Bone marrow (tissue), 2 donors: ENCODE measurements around the gene OR10J5.
"Not testable (repeated sequence)": the region's sequence is repeated elsewhere in the genome, so short reads cannot be mapped to it uniquely, and the experiment has no call there.

Experiments
- DNase-seq, 2 donors: peaks; one replicate each; lab custom pipeline; 2025; lab: John Stamatoyannopoulos, UW

Gene OR10J5

GRCh38 chr1:159535907-159536306 is at the start of gene OR10J5:
OR10J5 (minus strand) TSS chr1:159536007; CDS start chr1:159536007, 0 bp downstream.
- no peak for DNase-seq

GRCh38 chr1:159584536-159584935 is 48.7 kb upstream of the OR10J5 start:
- DNase-seq: no peak

GRCh38 chr1:159581422-159581821 is 45.6 kb upstream of the OR10J5 start:
- no peak for DNase-seq

GRCh38 chr1:159580340-159580739 is 44.5 kb upstream of the OR10J5 start:
- no peak for DNase-seq

GRCh38 chr1:159577446-159577845 is 41.6 kb upstream of the OR10J5 start:
- no peak for DNase-seq

GRCh38 chr1:159562680-159563079 is 26.9 kb upstream of the OR10J5 start:
- no peak for DNase-seq

- DNase-seq: no peak
These were observed 25.7 kb upstream of the OR10J5 start for GRCh38 chr1:159561497-159561896.

GRCh38 chr1:159560599-159560998 is 24.8 kb upstream of the OR10J5 start:
- no peak for DNase-seq

- no peak for DNase-seq
These were observed 21.1 kb upstream of the OR10J5 start for GRCh38 chr1:159556931-159557369.

GRCh38 chr1:159554696-159555095 is 18.9 kb upstream of the OR10J5 start:
- DNase-seq: no peak

GRCh38 chr1:159554261-159554660 is 18.5 kb upstream of the OR10J5 start:
- DNase-seq: no peak

GRCh38 chr1:159548126-159548525 is 12.3 kb upstream of the OR10J5 start:
- no peak for DNase-seq

- DNase-seq: no peak
These were observed 2.9 kb downstream of the OR10J5 start for GRCh38 chr1:159532922-159533321.

GRCh38 chr1:159524792-159525191 is 11.0 kb downstream of the OR10J5 start:
- DNase-seq: not testable (repeated sequence)

- no peak for DNase-seq
These were observed 25.6 kb downstream of the OR10J5 start for GRCh38 chr1:159510229-159510541.

- DNase-seq: no peak
These were observed 26.2 kb downstream of the OR10J5 start for GRCh38 chr1:159509440-159510228.

- DNase-seq: no peak
These were observed 26.9 kb downstream of the OR10J5 start for GRCh38 chr1:159508951-159509350.

GRCh38 chr1:159505676-159506075 is 30.1 kb downstream of the OR10J5 start:
- no peak for DNase-seq

- DNase-seq: no peak
These were observed 34.7 kb downstream of the OR10J5 start for GRCh38 chr1:159501082-159501481.

- DNase-seq: not testable (repeated sequence)
These were observed 41.1 kb downstream of the OR10J5 start for GRCh38 chr1:159494513-159495210.

- no peak for DNase-seq
These were observed 42.5 kb downstream of the OR10J5 start for GRCh38 chr1:159493354-159493753.

GRCh38 chr1:159492575-159493323 is 43.1 kb downstream of the OR10J5 start:
- no peak for DNase-seq
